SKM-1 treated with dmso at 0.1 percent for 144 hours (cell line): ENCODE results near the gene RPLP2.
A peak's percentile ranks its signal among the peaks of the same experiment; 100 is the strongest.

ENCODE experiments used
- DNase-seq: peaks from one replicate; lab custom pipeline; 2025; ENCODE audit not compliant: unreplicated experiment; lab: John Stamatoyannopoulos, UW

RPLP2 gene

GRCh38 chr11:791658-792534 lies 17.9 kb upstream of the RPLP2 start:
- DNase-seq: no peak

- DNase-seq: no peak
Measured at GRCh38 chr11:792535-792821, 17.3 kb upstream of the RPLP2 start.

- DNase-seq: no peak
Measured at GRCh38 chr11:792873-793272, 16.9 kb upstream of the RPLP2 start.

GRCh38 chr11:793556-793955 lies 16.2 kb upstream of the RPLP2 start:
- DNase-seq: no peak

- no peak for DNase-seq
Measured at GRCh38 chr11:794013-794765, 15.6 kb upstream of the RPLP2 start.

- DNase-seq: no peak
Measured at GRCh38 chr11:794766-795633, 14.8 kb upstream of the RPLP2 start.

DNA sequence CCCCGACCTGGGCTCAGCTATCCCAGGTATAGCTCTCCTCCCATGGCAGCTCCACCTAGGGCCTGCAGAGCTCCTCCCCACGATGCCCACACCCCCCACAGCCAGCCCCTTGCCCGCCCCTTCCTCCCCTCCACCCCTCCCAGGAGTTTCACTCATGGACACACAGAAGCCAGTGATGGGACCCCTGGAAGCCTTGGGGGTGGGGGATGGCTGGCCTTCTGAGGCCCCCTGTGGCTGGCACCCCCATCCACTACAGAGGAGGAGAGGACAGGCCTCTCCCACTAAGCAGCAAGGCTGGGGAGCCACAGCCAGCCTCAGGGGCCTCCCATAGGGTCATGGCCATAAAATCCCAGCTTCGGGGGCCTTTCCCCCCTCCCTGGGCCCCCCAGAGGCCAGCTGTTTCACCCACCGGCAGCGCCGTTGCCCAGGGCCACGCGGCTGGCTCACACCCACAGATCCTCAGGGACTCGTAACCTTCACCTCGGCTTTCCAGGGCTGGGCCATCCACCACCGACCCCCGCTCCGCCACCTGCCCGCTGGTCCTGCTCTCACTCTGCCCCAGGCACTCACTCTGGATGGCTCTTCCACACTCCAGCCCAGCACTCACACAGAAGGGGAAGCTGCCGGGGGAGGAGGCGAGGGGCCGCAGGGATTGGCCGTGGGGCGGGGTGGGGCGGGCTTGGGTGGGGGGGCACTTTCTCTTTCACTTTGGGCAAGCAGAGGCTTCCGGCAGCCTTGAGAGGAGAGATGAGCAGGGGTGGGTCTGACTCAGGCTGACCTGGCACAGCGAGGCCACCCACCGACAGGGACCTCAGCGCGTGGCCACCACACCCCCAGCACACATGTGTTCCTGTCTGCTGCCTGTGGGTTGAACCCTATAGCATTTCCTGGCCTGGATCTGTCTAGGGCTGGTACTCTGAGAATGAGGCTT lies 13.9 kb upstream of the RPLP2 start:
- DNase-seq: peak; percentile 85

- DNase-seq: no peak
Measured at GRCh38 chr11:796565-797295, 13.0 kb upstream of the RPLP2 start.

- peak; percentile 64 for DNase-seq
Measured at GRCh38 chr11:797296-798092, 12.3 kb upstream of the RPLP2 start.

DNA sequence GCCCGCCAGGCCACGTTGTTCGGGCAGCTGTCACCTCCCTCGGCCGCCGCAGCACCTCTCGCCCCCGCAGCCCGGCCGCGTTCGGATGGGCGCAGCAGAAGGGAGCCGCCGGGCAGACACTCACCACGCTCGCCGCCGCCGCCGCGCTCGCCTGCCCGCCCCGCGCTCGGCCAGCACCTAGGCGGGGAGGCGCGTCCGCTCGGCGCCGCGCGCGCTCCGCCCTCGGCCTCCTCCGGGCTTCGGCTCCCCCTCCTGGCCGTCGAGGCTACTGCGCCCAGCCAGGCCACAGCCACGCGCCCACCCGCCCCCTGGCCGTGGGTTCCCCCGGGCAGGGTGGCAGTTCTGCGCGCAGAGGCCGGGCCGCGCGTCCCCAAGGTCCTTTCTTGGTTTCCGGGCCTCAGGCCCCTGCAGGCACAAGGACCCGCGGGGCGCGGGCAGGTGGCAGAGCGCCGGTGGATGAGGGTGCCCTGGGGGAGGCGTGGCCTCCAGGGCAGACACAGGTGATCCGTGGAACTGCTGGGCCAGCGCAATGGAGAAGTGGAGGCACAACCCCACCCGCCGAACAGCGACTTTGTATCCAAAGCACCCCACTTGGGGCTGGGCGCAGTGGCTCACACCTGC lies 11.6 kb upstream of the RPLP2 start, which contains the start of gene SLC25A22:
TSS of gene SLC25A22 (minus strand) at position 189 of the 621 bp plus-strand sequence. CDS start 3,275 bp downstream, outside the sequence.
- peak; percentile 74 for DNase-seq

DNA sequence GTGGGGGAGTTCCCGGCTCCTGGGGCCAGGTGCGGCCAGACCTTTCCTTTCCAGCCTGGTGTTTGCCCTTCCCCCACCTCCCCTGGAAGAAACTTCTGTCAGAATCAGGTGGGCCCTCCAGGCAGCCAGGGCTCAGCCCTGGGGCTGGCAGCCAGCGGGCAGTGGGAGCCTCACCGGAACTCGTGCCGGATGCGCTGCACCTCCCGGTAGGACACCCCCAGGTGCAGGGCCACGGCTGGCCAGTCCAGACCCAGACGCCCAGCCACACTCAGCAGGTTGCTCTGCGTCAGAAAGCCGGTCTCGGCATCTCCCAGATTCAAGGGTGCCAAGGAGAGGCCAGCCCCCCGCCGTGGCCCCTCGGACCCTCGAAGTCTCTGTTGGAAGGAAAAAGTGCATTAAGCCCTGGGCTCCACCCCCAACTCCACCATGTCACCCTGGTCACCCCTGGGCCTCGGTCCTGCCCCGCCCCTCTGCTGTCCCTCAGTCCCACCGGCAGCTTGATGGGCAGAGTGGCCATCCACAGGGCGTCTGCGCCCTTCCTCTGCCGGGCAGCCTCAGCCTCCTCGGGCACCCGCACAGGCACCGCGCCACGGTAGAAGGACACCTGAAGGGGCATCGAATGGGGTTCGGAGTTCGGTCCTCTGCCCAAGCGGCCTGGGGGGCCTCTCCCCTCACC lies 10.0 kb upstream of the RPLP2 start:
- DNase-seq: no peak

GRCh38 chr11:800473-800872 lies 9.3 kb upstream of the RPLP2 start:
- DNase-seq: no peak

- DNase-seq: no peak
Measured at GRCh38 chr11:801097-801780, 8.5 kb upstream of the RPLP2 start.

- DNase-seq: no peak
Measured at GRCh38 chr11:802018-802617, 7.6 kb upstream of the RPLP2 start.

- DNase-seq: no peak
Measured at GRCh38 chr11:802693-803466, 6.9 kb upstream of the RPLP2 start.

DNA sequence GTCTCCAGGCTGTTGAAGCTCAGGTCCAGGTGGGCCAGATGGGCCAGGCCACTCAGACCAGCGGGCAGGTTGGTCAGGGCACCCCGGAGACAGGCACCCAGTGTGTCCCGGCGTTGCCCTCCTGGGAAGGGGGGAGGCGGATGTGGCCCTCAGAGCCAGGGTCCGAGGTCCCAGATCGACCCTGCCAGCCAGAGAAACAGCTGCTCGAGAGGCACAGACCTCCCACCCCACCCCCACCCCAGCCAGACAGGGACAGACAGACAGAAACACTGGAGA lies 6.4 kb upstream of the RPLP2 start:
- no peak for DNase-seq
